Activated T-helper 1 cell treated with anti-CD3 and anti-CD28 coated beads, Interleukin-12 subunit alpha, Interleukin-12 subunit beta, Interleukin-2, Interleukin-4 antibody, amounts not matched to agents 30 ng/mL and 10 ng/mL and 1 ng/mL, durations not matched to agents 14 hours and 24 hours and 36 hours (primary cell): ENCODE results near the gene EMILIN2. TPM values are rescaled to one million over a fixed set of nuclear protein-coding genes. Genes with fewer than 3 reads are reported as not detected.
A peak's percentile ranks its signal among the peaks of the same experiment; 100 is the strongest.
"Not testable (repeated sequence)": the region's sequence is repeated elsewhere in the genome, so short reads cannot be mapped to it uniquely, and the experiment has no call there.

Experiments used
- DNase-seq: peaks from one replicate; pipeline ENCODE4 v3.0.0; 2021; ENCODE audit warnings: low spot score
- H3K27ac Mint-ChIP-seq: one replicate; pipeline ENCODE4 v1.8.0; 2021; ENCODE audit warnings: mild to moderate bottlenecking, mixed read lengths
- H3K27me3 Mint-ChIP-seq: one replicate; pipeline ENCODE4 v1.8.0; 2022; ENCODE audit warnings: mild to moderate bottlenecking, moderate library complexity, mixed read lengths; ENCODE audit not compliant: insufficient read depth
- H3K36me3 Mint-ChIP-seq: one replicate; pipeline ENCODE4 v1.8.0; 2021; ENCODE audit warnings: low read depth, mixed read lengths
- H3K4me1 Mint-ChIP-seq: one replicate; pipeline ENCODE4 v1.8.0; 2021; ENCODE audit warnings: low read depth, mixed read lengths
- H3K4me3 Mint-ChIP-seq: one replicate; pipeline ENCODE4 v1.8.0; 2021; ENCODE audit warnings: mild to moderate bottlenecking, moderate library complexity, mixed read lengths
- H3K9me3 Mint-ChIP-seq: one replicate; pipeline ENCODE4 v1.8.0; 2021; ENCODE audit warnings: mixed read lengths
- intact Hi-C: fragments of 100-400 bp; cut with micrococcal nuclease; formaldehyde crosslinking; loops from one replicate; pipeline ENCODE4 v1.15.1; 2024
- total RNA-seq: library from RNA; stranded (reverse); gene quantifications from 2 replicates; pipeline ENCODE4 v1.2.3, GENCODE V29; 2022

EMILIN2 gene
- total RNA-seq = 26.1 and 28.0 TPM in 2 replicates

GRCh38 chr18:2846636-2847316, at the start of gene EMILIN2:
Gene EMILIN2 (plus strand): TSS chr18:2847006. CDS start chr18:2847189, 183 bp downstream.
- peak within 1 kb of the TSS; percentile 82 for H3K27ac Mint-ChIP-seq
- H3K4me1 Mint-ChIP-seq = peaks cover 26% of the 10 kb centered on the region
- no peaks in the 10 kb centered on the region for H3K36me3 Mint-ChIP-seq
- peak; percentile 3 for DNase-seq
- H3K4me3 Mint-ChIP-seq = peak within 1 kb of the TSS; percentile 89
- H3K27me3 Mint-ChIP-seq = peaks cover 50% of the 10 kb centered on the region
- H3K9me3 Mint-ChIP-seq = no peaks in the 10 kb centered on the region
- intact Hi-C loops = loop anchor here (2.0 to 5.0 kb wide), 2 partner anchors 44 to 400 kb away; partner anchors contain the start of gene MYL12A

- Mint-ChIP-seq H3K4me3 (no peak overlapping the region), H3K4me1 (peaks cover 6% of the 10 kb centered on the region), H3K9me3 (no peaks in the 10 kb centered on the region), H3K27me3 (no peaks in the 10 kb centered on the region), H3K36me3 (peaks cover 37% of the 10 kb centered on the region), H3K27ac (no peak overlapping the region)
- intact Hi-C loops = no loop called here
- DNase-seq = no peak
These were observed 48.9 kb upstream of the EMILIN2 start for GRCh38 chr18:2797951-2798350.

GRCh38 chr18:2799369-2799768, 47.4 kb upstream of the EMILIN2 start:
- DNase-seq = no peak
- Mint-ChIP-seq H3K9me3 (no peaks in the 10 kb centered on the region), H3K4me1 (peaks cover 6% of the 10 kb centered on the region), H3K27ac (no peak overlapping the region), H3K36me3 (peaks cover 39% of the 10 kb centered on the region), H3K27me3 (no peaks in the 10 kb centered on the region), H3K4me3 (no peak overlapping the region)
- intact Hi-C loops = no loop called here

- no peak for DNase-seq
- no peak overlapping the region for H3K27ac Mint-ChIP-seq
- H3K36me3 Mint-ChIP-seq = peaks cover 21% of the 10 kb centered on the region
- no peak overlapping the region for H3K4me3 Mint-ChIP-seq
- peaks cover 10% of the 10 kb centered on the region for H3K9me3 Mint-ChIP-seq
- intact Hi-C loops = loop anchor here (5.0 kb wide), 1 partner anchor 101 kb away; no protein-coding TSS in a partner anchor
- no peaks in the 10 kb centered on the region for H3K27me3 Mint-ChIP-seq
- no peaks in the 10 kb centered on the region for H3K4me1 Mint-ChIP-seq
These were observed 40.5 kb upstream of the EMILIN2 start for GRCh38 chr18:2805970-2806943.

- not testable (repeated sequence) for H3K4me3 Mint-ChIP-seq, H3K4me1 Mint-ChIP-seq, DNase-seq, H3K27me3 Mint-ChIP-seq, H3K27ac Mint-ChIP-seq
- peaks cover 25% of the 10 kb centered on the region for H3K9me3 Mint-ChIP-seq
- intact Hi-C loops = loop anchor here (5.0 kb wide), 1 partner anchor 99 kb away; no protein-coding TSS in a partner anchor
- peaks cover 15% of the 10 kb centered on the region for H3K36me3 Mint-ChIP-seq
These were observed 38.2 kb upstream of the EMILIN2 start for GRCh38 chr18:2808640-2809039.

- intact Hi-C loops = loop anchor here (5.0 kb wide), 1 partner anchor 98 kb away; no protein-coding TSS in a partner anchor
- not testable (repeated sequence) for H3K4me3 Mint-ChIP-seq
These were observed 37.1 kb upstream of the EMILIN2 start for GRCh38 chr18:2809666-2810183.

GRCh38 chr18:2811416-2811815, 35.4 kb upstream of the EMILIN2 start:
- Mint-ChIP-seq H3K9me3 (peaks cover 40% of the 10 kb centered on the region), H3K27me3 (no peaks in the 10 kb centered on the region), H3K4me3 (no peak overlapping the region), H3K36me3 (peaks cover 5% of the 10 kb centered on the region), H3K27ac (no peak overlapping the region), H3K4me1 (no peaks in the 10 kb centered on the region)
- intact Hi-C loops = no loop called here
- DNase-seq = no peak

More at GRCh38 chr18:2809666-2810183, 37.1 kb upstream of the EMILIN2 start:
- not testable (repeated sequence) for H3K27me3 Mint-ChIP-seq, H3K27ac Mint-ChIP-seq, DNase-seq, H3K4me1 Mint-ChIP-seq
- Mint-ChIP-seq H3K9me3 (peaks cover 31% of the 10 kb centered on the region), H3K36me3 (peaks cover 15% of the 10 kb centered on the region)

GRCh38 chr18:2814928-2815327, 31.9 kb upstream of the EMILIN2 start:
- Mint-ChIP-seq H3K4me1 (no peaks in the 10 kb centered on the region), H3K9me3 (peaks cover 47% of the 10 kb centered on the region), H3K27ac (no peak overlapping the region), H3K4me3 (no peak overlapping the region), H3K36me3 (peaks cover 2% of the 10 kb centered on the region), H3K27me3 (peaks cover 9% of the 10 kb centered on the region)
- no peak for DNase-seq
- intact Hi-C loops = no loop called here

- H3K4me1 Mint-ChIP-seq = no peaks in the 10 kb centered on the region
- H3K27ac Mint-ChIP-seq = no peak overlapping the region
- H3K27me3 Mint-ChIP-seq = peaks cover 14% of the 10 kb centered on the region
- H3K4me3 Mint-ChIP-seq = no peak overlapping the region
- DNase-seq = no peak
- peaks cover 25% of the 10 kb centered on the region for H3K9me3 Mint-ChIP-seq
- H3K36me3 Mint-ChIP-seq = peaks cover 2% of the 10 kb centered on the region
- intact Hi-C loops = no loop called here
These were observed 28.5 kb upstream of the EMILIN2 start for GRCh38 chr18:2818281-2818680.

- Mint-ChIP-seq H3K4me1 (no peaks in the 10 kb centered on the region), H3K27me3 (peaks cover 18% of the 10 kb centered on the region), H3K27ac (no peak overlapping the region), H3K4me3 (no peak overlapping the region), H3K36me3 (peaks cover 1% of the 10 kb centered on the region), H3K9me3 (peaks cover 12% of the 10 kb centered on the region)
- intact Hi-C loops = no loop called here
- no peak for DNase-seq
These were observed 25.1 kb upstream of the EMILIN2 start for GRCh38 chr18:2821695-2822094.

- Mint-ChIP-seq H3K4me1 (no peaks in the 10 kb centered on the region), H3K36me3 (peaks cover 1% of the 10 kb centered on the region), H3K27me3 (peaks cover 20% of the 10 kb centered on the region), H3K9me3 (peaks cover 12% of the 10 kb centered on the region), H3K4me3 (no peak overlapping the region), H3K27ac (no peak overlapping the region)
- DNase-seq = no peak
- intact Hi-C loops = no loop called here
These were observed 24.4 kb upstream of the EMILIN2 start for GRCh38 chr18:2822213-2822921.

GRCh38 chr18:2823202-2823601, 23.6 kb upstream of the EMILIN2 start:
- H3K27ac Mint-ChIP-seq = no peak overlapping the region
- H3K27me3 Mint-ChIP-seq = peaks cover 21% of the 10 kb centered on the region
- H3K4me1 Mint-ChIP-seq = no peaks in the 10 kb centered on the region
- intact Hi-C loops = no loop called here
- H3K4me3 Mint-ChIP-seq = no peak overlapping the region
- DNase-seq = no peak
- peaks cover 1% of the 10 kb centered on the region for H3K36me3 Mint-ChIP-seq
- peaks cover 11% of the 10 kb centered on the region for H3K9me3 Mint-ChIP-seq
